Left kidney (tissue), 8 donors: ENCODE data around the gene HPDL. TPM values are rescaled to one million over a fixed set of nuclear protein-coding genes. Genes with fewer than 3 reads are reported as not detected.
"Not testable (repeated sequence)": the region's sequence is repeated elsewhere in the genome, so short reads cannot be mapped to it uniquely, and the experiment has no call there.

Source experiments
- DNase-seq: peaks from one replicate; pipeline ENCODE4 v3.0.0-alpha.2; 2013
- long read RNA-seq, 8 donors: transcript quantifications; one replicate each; lab custom pipeline, GENCODE V29; 2026
- polyA plus RNA-seq: library from polyadenylated mRNA; unstranded; fragments of 120-200 nt; gene quantifications from one replicate; pipeline ENCODE4 v1.2.1, GENCODE V29; 2013; ENCODE audit not compliant: insufficient read length

Gene HPDL
- 3.0 TPM for polyA plus RNA-seq
- long read RNA-seq, donor 1, transcript HPDL-201 (1 exons, 1,629 nt): major isoform, 10 of 10 reads
- long read RNA-seq, donor 1, partial matches to known transcripts: 0 of 10 reads
- long read RNA-seq, donor 1, other reads (novel, unspliced or antisense): 0 of 10 reads
- long read RNA-seq, donor 2, partial matches to known transcripts: 0 of 1 reads
- long read RNA-seq, donor 2, other reads (novel, unspliced or antisense): 0 of 1 reads
- long read RNA-seq, donor 3, transcript HPDL-201 (1 exons, 1,629 nt): major isoform, 6 of 22 reads
- long read RNA-seq, donor 3, partial matches to known transcripts: 16 of 22 reads
- long read RNA-seq, donor 3, other reads (novel, unspliced or antisense): 0 of 22 reads
- long read RNA-seq, donor 4, partial matches to known transcripts: 0 of 1 reads
- long read RNA-seq, donor 4, other reads (novel, unspliced or antisense): 0 of 1 reads
- long read RNA-seq, donor 5, transcript HPDL-201 (1 exons, 1,629 nt): major isoform, 8 of 8 reads
- long read RNA-seq, donor 5, partial matches to known transcripts: 0 of 8 reads
- long read RNA-seq, donor 5, other reads (novel, unspliced or antisense): 0 of 8 reads
- long read RNA-seq, donor 6, transcript HPDL-201 (1 exons, 1,629 nt): major isoform, 10 of 10 reads
- long read RNA-seq, donor 6, partial matches to known transcripts: 0 of 10 reads
- long read RNA-seq, donor 6, other reads (novel, unspliced or antisense): 0 of 10 reads
- long read RNA-seq, donor 7, transcript HPDL-201 (1 exons, 1,629 nt): major isoform, 8 of 8 reads
- long read RNA-seq, donor 7, partial matches to known transcripts: 0 of 8 reads
- long read RNA-seq, donor 7, other reads (novel, unspliced or antisense): 0 of 8 reads
- long read RNA-seq, donor 8, partial matches to known transcripts: 0 of 2 reads
- long read RNA-seq, donor 8, other reads (novel, unspliced or antisense): 0 of 2 reads

- DNase-seq: peak; percentile 82
Observed at GRCh38 chr1:45326627-45327623, at the start of gene HPDL. HPDL (plus strand) TSS chr1:45326895; CDS start chr1:45327149, 254 bp downstream.

GRCh38 chr1:45282351-45282750, 44.3 kb upstream of the HPDL start:
- no peak for DNase-seq

- DNase-seq: not testable (repeated sequence)
Observed at GRCh38 chr1:45284858-45285257, 41.8 kb upstream of the HPDL start.

- not testable (repeated sequence) for DNase-seq
Observed at GRCh38 chr1:45286521-45286920, 40.2 kb upstream of the HPDL start.

- not testable (repeated sequence) for DNase-seq
Observed at GRCh38 chr1:45291002-45291401, 35.7 kb upstream of the HPDL start.

- DNase-seq: no peak
Observed at GRCh38 chr1:45291716-45292115, 35.0 kb upstream of the HPDL start.

GRCh38 chr1:45297666-45298356, 28.9 kb upstream of the HPDL start:
- no peak for DNase-seq

- DNase-seq: no peak
Observed at GRCh38 chr1:45299296-45299695, 27.4 kb upstream of the HPDL start.

- peak; percentile 74 for DNase-seq
Observed at GRCh38 chr1:45299981-45300668, 26.6 kb upstream of the HPDL start.

GRCh38 chr1:45300669-45300997, 26.1 kb upstream of the HPDL start:
- DNase-seq: no peak

GRCh38 chr1:45302505-45303150, 24.1 kb upstream of the HPDL start:
- DNase-seq: no peak

- DNase-seq: peak; percentile 98
Observed at GRCh38 chr1:45303520-45304310, 23.0 kb upstream of the HPDL start.

- DNase-seq: no peak
Observed at GRCh38 chr1:45304311-45305081, 22.2 kb upstream of the HPDL start.

GRCh38 chr1:45305231-45305630, 21.5 kb upstream of the HPDL start:
- no peak for DNase-seq

GRCh38 chr1:45306319-45306718, 20.4 kb upstream of the HPDL start:
- no peak for DNase-seq

- no peak for DNase-seq
Observed at GRCh38 chr1:45306905-45307304, 19.8 kb upstream of the HPDL start.

- DNase-seq: no peak
Observed at GRCh38 chr1:45314266-45314665, 12.4 kb upstream of the HPDL start.

- peak; percentile 19 for DNase-seq
Observed at GRCh38 chr1:45317166-45317565, 9.5 kb upstream of the HPDL start.
